Measurements from ENCODE around the gene STAC2. TPM values are rescaled to one million over a fixed set of nuclear protein-coding genes. Genes with fewer than 3 reads are reported as not detected.

STAC2 gene
- total RNA-seq, 1 experiment from 2014 or later, result 1.2 TPM

DNA sequence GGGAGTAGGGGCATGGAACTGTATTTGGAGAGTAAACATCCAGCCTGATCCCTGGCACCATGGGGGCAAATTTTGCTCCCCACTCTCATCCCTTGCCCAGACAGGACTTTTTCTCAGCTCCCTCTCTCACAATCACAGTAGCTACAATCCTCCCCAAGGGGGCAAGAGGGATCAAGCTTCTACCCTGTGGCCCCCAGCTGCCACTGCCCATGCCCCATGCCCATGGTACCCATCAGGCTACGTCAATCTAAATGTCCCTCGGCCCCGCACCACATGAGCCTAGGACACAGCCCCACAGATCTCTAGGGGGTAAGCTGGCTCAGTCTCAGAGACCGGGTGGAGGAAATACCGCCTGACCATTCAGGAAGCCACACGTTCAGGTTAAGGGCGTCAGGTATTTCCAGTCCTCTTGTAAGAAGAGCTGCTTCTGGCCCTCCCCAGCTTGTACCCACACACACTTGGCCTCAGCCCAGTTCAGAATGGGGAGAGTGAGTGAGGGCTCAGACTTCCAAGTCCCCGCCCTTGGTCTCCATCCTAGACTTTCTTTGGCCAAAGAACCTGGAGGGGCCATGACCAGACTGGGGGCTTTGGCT lies 30.1 kb downstream of the STAC2 start:
- POLR2A ChIA-PET, result interaction anchor here (1.1 kb wide), 1 partner anchor 49 kb away, joined by 3 read pairs; no protein-coding TSS in a partner anchor
- H3K27me3 Mint-ChIP-seq (ENCODE audit: insufficient read depth, unreplicated experiment), result no peaks in the 10 kb centered on the region
- CTCF ChIA-PET, result interaction anchor here (0.8 to 1.6 kb wide), 4 partner anchors 11 to 21 kb away, joined by 3 to 6 read pairs (median 4); no protein-coding TSS in a partner anchor
- H3K9me3 Mint-ChIP-seq (ENCODE audit: unreplicated experiment), result no peaks in the 10 kb centered on the region
- intact Hi-C loops (cut with micrococcal nuclease), result loop anchor here (5.0 kb wide), 1 partner anchor 33 kb away; no protein-coding TSS in a partner anchor
- peaks cover 23% of the 10 kb centered on the region for H3K36me3 Mint-ChIP-seq (ENCODE audit: insufficient read depth, unreplicated experiment)
- TF ChIP-seq CTCF (IDR thresholded peaks at IDR 0.05; ENCODE audit: unreplicated experiment), result no peak
- no peak overlapping the region for H3K27ac Mint-ChIP-seq (ENCODE audit: low read depth, unreplicated experiment)
- no TSS peak for BruUV-seq (replicated peaks)
- DNase-seq (ENCODE audit: unreplicated experiment), result no peak
- peaks cover 13% of the 10 kb centered on the region for H3K4me1 Mint-ChIP-seq (ENCODE audit: insufficient read depth, unreplicated experiment)
- H3K4me3 Mint-ChIP-seq (ENCODE audit: unreplicated experiment), result peak overlapping the region; percentile 73

DNA sequence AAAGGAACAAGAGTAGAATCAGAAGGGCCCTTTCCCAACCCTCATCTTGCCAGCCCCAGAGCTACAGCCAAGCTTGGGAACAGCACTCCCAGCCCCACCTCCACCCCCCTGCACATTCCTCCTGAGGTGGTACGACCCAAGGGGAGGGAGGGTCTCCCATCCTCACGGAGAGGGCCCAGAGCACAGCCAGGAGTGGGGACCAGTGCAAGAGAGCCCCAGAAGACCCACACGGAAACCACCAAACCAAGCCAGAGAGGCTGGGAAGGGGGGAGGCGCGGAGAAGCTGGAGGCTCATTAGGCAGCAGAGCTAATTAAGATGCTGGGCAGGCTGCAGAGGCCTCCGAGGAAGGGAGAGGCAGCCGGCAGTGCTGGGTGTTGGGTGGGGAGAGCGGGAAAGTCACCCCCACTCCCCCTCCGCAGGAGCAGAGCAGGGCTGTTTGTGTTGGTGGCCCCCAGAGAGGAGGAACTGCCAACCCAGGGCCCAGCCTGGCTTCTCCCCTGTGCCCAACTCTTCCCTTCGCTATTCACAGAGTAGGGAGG lies 30.7 kb downstream of the STAC2 start:
- no peak for DNase-seq (ENCODE audit: unreplicated experiment)
- ChIA-PET POLR2A (interaction anchor here (1.1 kb wide), 1 partner anchor 50 kb away, joined by 3 read pairs; no protein-coding TSS in a partner anchor), CTCF (interaction anchor here (0.9 to 1.3 kb wide), 2 partner anchors 16 to 30 kb away, joined by 3 to 6 read pairs; no protein-coding TSS in a partner anchor)
- no peak overlapping the region for H3K4me3 Mint-ChIP-seq (ENCODE audit: unreplicated experiment)
- H3K27me3 Mint-ChIP-seq (ENCODE audit: insufficient read depth, unreplicated experiment), result no peaks in the 10 kb centered on the region
- no TSS peak for BruUV-seq (replicated peaks)
- no peak for TF ChIP-seq CTCF (IDR thresholded peaks at IDR 0.05; ENCODE audit: unreplicated experiment)
- peaks cover 13% of the 10 kb centered on the region for H3K4me1 Mint-ChIP-seq (ENCODE audit: insufficient read depth, unreplicated experiment)
- intact Hi-C loops (cut with micrococcal nuclease), result loop anchor here (5.0 kb wide), 1 partner anchor 33 kb away; no protein-coding TSS in a partner anchor
- H3K9me3 Mint-ChIP-seq (ENCODE audit: unreplicated experiment), result no peaks in the 10 kb centered on the region
- no peak overlapping the region for H3K27ac Mint-ChIP-seq (ENCODE audit: low read depth, unreplicated experiment)
- peaks cover 23% of the 10 kb centered on the region for H3K36me3 Mint-ChIP-seq (ENCODE audit: insufficient read depth, unreplicated experiment)

DNA sequence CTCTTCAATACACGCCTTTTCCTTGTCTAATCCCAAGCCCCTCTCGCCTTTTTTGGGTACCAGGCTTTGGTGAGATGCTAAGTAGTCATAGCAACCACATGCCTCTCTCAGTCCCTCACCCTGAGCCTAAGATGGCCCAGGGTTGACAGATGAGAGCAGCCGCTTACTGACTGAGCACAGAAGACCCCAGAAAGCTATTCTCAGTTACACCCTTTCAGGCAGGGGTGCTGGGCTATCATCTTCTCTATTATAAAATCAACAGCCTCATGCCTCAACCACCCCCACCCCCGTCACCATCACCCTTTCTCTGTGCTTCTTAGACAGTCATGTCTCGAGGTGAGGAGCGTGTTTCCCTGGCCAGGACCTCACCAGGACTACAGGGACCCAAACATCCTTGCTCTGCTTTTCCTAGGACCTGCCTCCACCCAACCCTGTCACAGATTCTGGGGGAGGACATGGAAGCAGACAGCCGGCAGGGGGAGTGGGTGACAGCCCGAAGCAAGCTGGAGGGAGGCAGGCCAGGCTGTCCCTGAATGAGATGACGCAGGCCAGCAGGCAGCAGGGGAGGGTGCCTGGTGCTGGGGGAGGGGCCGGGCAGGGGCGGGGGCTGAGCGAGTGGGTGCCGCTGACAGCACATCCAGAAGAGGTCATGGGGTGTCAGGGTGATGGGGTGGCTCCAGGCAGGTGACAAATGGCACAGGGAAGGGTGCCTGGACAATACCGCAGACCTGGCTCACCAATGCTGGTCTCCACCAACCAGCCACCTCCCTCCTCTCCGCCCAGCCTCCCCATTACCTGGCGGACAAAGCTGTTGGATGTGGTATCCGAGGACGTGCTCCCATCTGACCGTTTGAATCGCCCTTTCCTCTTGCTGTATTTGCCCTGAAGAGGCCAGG lies 31.4 kb downstream of the STAC2 start:
- Mint-ChIP-seq H3K4me3 (ENCODE audit: unreplicated experiment) (no peak overlapping the region), H3K4me1 (ENCODE audit: insufficient read depth, unreplicated experiment) (peaks cover 6% of the 10 kb centered on the region), H3K9me3 (ENCODE audit: unreplicated experiment) (no peaks in the 10 kb centered on the region), H3K27me3 (ENCODE audit: insufficient read depth, unreplicated experiment) (no peaks in the 10 kb centered on the region), H3K36me3 (ENCODE audit: insufficient read depth, unreplicated experiment) (peaks cover 16% of the 10 kb centered on the region), H3K27ac (ENCODE audit: low read depth, unreplicated experiment) (no peak overlapping the region)
- POLR2A ChIA-PET, result no interaction called here
- intact Hi-C loops (cut with micrococcal nuclease), result no loop called here
- TF ChIP-seq CTCF (IDR thresholded peaks at IDR 0.05; ENCODE audit: unreplicated experiment), result no peak
- no peak for DNase-seq (ENCODE audit: unreplicated experiment)
- CTCF ChIA-PET, result interaction anchor here (0.5 to 1.3 kb wide), 3 partner anchors 13 to 30 kb away, joined by 3 to 6 read pairs (median 3); no protein-coding TSS in a partner anchor
- BruUV-seq (replicated peaks), result no TSS peak

DNA sequence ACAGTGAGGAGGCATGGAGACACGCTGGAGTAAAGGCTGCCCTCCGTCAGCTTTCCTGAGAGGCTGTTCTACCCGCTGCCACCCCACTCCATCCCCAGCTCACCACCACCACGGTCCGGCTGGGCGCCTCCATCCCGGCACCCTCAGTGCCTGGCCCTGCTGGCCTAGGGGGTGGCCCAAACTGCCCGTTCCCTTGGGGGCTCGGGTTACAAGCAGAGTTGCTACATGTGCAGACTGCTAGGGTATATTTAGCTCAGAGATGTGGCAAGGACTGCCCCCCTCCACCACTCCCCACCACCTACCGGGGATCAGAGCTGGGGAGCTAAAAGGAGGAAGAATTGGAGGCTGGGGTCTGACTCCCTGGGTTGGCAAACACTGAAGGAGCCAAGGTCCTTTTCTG lies 32.4 kb downstream of the STAC2 start:
- intact Hi-C loops (cut with micrococcal nuclease), result no loop called here
- ChIA-PET POLR2A (no interaction called here), CTCF (no interaction called here)
- H3K9me3 Mint-ChIP-seq (ENCODE audit: unreplicated experiment), result no peaks in the 10 kb centered on the region
- no peak for DNase-seq (ENCODE audit: unreplicated experiment)
- H3K4me1 Mint-ChIP-seq (ENCODE audit: insufficient read depth, unreplicated experiment), result peaks cover 5% of the 10 kb centered on the region
- H3K4me3 Mint-ChIP-seq (ENCODE audit: unreplicated experiment), result no peak overlapping the region
- H3K36me3 Mint-ChIP-seq (ENCODE audit: insufficient read depth, unreplicated experiment), result peaks cover 20% of the 10 kb centered on the region
- no TSS peak for BruUV-seq (replicated peaks)
- H3K27ac Mint-ChIP-seq (ENCODE audit: low read depth, unreplicated experiment), result no peak overlapping the region
- no peaks in the 10 kb centered on the region for H3K27me3 Mint-ChIP-seq (ENCODE audit: insufficient read depth, unreplicated experiment)
- TF ChIP-seq CTCF (IDR thresholded peaks at IDR 0.05; ENCODE audit: unreplicated experiment), result no peak

Measured in MCF 10A (cell line).